ENCODE measurements around the gene SMCHD1.

Gene SMCHD1

DNA sequence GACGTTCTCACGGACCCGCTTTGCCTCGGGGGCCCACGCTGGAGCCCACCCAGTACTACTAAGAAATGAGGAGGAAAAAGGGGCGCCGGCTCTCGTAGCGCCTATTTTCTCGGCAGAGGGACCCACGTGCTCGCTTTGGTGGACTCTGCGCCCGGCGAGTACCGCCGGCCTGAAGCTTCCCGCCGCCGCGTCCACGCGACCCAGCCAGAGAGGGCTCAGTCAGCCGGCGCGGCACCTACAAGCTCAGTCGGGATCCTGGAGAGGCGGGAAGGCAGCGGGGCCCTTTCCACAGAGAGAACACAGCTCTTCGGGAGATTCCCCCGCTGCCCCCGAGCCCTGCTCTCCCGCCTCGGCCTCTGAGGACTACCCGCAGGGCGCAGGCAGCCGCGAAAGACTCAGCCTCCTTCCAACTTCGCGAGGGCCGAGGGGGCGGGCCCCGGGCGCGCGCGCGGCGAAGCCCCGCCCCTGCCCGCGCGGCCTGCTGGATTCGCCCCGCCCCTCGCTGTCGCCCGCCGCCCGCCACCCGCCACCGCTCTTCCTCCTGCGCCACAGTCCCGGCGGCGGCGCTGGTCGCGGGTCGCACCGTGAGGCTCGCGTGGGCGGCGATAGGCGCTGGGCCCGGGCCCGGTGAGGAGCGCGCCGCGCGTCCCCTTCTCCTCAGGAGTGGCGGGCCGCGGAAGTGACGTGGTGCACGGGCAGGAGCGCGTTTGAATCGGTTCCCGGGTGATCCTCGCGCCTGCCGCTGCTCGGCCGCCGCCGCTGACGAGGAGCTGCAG is at the start of gene SMCHD1:
SMCHD1 (plus strand) TSS at position 549 of the 776 bp plus-strand sequence. CDS start 350 bp downstream, outside the sequence.
- peak; percentile 72 for DNase-seq

DNA sequence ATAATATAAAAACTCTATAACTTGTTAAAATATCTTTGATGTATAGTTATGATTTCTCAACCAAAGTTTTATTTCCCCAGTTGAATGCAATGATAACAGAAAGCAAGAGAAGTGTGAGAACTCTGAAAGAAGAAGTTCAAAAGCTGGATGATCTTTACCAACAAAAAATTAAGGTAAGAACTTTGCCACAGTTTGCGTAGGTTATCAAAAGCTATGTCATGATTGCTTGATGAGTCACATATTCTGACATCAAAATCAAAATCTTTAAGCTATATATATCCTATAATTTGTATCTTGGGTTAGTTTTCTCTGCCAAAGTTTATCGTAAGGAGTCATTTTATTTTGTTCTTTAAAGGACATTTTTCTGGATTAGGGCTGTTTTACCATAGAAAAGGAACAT is 49.2 kb upstream of the SMCHD1 start:
- DNase-seq = no peak

DNA sequence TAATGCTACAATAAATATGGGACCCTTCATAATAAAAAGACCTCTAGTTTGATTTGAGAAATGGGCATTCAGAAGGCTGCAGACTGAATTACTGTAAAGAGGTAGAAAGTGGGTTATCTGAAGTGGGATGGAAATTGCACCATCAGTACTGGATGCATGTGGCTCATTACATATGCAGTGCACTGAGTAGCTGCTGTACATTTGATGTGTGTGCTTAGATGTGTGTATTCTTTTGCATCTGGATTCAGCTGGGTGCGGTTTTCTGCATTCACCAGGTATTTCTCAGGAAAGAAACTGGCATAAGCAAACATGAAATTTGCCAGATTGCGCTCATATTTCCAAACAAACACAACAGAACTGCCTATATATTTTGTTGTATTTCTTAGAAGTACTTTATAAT is 45.9 kb upstream of the SMCHD1 start:
- DNase-seq = no peak

DNA sequence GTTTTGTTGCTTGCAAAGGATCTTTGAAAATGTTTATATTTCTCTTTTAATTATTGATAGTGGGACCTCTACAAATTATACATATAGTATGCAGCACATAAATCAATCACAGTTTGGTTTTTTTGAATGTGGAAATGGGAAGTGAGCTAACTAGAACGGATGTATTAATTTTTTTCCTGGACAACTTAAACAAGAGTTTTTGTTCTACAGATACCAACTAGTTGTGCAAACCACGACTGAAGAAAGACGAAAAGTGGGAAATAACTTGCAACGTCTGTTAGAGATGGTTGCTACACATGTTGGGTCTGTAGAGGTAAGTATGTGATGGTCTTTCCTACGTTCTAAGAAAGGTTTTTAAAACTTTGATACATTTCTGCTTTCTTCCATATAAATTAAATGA is 45.0 kb upstream of the SMCHD1 start:
- no peak for DNase-seq

DNA sequence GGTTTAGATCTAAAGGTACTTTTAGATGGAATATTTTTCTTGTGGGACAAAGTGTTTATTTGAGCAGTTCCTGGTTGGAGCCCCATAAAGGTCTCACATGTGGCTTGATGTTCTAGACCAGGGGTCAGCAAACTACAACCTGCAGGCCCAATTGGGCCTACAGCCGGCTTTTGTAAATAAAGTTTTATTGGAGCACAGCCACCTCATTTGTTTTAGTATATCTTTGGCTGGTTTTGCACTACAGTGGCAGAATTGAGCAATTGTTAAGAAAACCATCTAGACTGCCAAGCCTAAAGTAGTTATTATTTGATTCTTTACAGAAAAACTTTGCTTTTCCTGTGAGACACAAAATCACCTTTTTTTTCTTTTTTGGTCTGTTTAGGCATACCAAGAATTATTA is 42.5 kb upstream of the SMCHD1 start:
- no peak for DNase-seq

DNA sequence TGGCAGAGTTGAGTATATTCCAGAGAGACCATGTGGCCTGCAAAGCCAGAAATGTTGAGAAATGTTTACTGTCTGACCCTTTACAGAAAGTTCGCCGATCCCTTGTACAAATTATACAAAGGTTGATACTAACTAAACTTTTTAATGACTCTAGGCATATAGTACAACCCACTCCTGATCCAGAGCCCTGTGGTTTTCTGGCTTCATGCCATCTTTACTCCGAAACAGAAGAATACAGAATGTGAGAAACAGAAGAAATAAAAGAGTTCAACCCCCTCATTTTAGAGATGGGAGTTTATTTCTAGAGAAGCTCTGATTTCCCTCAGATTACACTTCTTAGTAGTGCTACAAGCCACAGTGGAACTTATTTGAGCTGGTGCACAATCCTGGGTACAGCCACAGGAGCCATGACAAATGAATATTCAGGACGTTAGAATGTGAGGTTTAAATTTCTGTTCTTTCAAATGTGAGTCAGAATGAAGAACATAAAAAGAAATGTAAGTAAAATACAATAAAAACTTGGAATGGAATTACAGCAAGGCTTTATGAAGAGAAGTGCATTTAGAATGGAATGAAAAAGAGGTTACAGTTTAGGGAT is 38.0 kb upstream of the SMCHD1 start:
- DNase-seq = no peak

DNA sequence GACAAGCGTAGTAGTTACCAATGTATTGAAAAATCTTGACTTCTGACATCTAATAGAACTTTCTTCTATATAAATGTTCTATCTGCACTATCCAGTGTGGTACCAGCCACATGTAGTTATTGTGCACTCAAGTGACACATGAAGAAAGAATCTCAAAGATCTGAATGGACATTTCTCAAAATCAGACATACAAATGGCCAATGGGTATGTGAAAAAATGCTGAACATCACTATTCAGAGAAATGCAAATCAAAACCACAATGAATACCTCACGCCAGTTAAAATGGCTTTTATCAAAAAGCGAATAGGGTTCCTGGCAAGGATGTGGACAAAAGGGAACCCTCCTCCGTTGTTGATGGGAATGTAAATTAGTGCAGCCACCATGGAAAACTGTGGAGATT is 37.5 kb upstream of the SMCHD1 start:
- no peak for DNase-seq

DNA sequence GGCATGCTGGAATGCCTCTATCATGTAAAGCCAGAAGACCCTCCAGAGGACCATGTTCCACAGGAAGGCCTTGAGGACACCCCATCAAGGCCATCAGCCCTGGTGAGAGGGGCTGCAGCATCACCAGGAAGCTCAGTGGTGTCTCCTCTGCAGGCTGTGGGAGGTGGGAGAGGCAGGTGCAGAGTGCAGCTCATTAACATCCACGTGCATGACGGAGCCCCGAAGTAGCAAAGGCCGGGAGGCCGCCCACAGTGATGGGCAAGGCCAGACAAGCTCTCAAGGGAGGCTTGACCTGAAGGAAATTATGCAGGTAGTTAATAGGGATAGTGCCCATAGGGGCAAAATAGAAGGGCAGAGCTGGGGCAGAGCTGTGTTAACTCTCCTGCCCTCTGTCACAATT is 30.3 kb upstream of the SMCHD1 start:
- DNase-seq = no peak

DNA sequence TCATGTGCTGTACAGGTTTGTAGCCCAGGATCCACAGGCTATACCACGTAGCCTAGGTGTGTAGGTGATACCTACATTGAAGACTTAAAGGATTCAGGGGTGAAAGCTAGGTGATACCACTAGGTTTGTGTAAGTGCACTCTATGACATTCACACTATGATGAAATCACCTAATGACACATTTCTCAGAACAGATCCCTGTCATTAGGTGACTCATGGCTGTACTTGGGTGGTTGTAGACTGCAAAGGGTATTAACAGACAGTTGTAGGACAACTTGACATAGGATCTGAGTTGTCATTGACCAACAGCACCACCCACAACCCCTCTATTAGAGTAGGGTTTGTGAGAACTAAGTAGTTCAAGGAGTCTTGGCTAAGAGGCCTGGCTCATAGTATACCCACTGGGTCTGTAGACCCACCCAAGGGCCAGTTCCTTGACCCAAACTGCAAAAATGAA is 27.7 kb upstream of the SMCHD1 start:
- DNase-seq = no peak

DNA sequence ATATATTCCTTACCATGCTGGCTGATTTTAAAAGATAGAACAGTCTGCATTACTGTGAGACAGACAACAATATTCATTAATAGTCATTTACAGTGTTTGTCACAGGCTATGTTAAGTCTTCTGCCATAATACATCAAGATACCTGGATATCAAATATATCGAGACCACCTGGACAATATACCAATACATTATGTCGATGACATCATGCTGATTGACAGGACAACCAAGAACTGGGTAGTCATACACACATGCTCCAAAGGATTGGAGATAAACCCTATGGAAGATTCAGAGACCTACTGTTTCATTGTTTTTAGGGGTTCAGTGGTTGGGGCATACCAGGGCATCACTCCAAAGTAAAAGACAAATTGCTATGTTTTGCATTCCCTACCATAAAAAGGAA is 26.5 kb upstream of the SMCHD1 start:
- DNase-seq = no peak

DNA sequence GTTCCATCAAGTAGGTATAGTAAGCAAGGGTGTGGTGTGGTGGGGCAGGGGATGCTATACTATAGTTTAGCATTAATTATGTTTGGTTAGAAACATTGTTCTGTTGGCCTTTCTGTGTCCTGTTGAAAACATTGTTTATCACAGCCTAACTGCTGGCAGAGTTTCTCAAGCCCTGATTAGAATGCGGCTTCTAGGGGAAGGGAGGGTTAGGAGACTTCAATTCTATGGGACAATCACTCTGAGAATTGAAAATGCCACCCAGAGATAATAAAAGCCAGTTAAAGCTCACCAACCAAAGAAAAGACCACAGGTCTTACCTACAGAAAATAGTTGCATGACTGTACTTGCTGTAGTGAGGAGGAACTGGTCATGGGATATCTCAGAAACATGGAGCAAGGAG is 19.9 kb upstream of the SMCHD1 start:
- DNase-seq = no peak

DNA sequence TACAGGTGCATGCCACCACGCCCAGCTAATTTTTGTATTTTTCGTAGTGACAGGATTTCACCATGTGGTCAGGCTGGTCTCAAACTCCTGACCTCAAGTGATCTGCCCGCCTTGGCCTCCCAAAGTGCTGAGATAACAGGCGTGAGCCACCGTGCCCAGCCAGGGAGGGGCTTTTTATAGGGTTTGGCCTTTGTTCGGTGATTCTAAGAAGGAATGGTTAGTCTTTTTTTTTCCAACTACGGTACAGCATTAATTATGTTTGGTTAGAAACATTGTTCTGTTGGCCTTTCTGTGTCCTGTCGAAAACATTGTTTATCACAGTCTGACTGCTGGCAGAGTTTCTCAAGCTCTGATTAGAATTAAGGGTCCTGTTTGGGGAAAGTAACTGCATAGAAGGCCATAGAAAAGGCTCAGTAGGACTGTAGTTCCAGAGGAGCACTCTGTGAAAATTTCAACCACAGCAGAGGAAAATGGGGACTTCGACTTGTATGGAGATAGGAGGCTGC is 19.3 kb upstream of the SMCHD1 start:
- no peak for DNase-seq

DNA sequence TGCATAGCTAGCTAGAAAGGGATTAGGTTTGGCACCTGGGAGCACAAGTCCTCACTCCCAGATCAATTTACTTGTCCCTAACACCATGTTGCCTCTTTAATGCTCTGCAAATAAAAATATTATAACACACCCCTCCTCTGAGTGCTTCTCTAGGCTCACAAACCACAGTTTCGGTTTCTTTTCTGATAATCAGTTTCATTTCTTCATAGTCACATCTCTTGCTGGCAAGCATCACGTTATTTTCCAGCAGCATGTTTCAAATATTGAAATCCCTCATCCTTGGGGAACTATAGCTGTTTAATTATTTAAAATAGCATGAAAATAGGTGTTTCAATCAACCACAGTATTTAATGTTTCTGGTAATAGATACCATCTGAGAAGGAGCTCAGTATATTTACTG is 13.9 kb upstream of the SMCHD1 start:
- DNase-seq = peak; percentile 3

DNA sequence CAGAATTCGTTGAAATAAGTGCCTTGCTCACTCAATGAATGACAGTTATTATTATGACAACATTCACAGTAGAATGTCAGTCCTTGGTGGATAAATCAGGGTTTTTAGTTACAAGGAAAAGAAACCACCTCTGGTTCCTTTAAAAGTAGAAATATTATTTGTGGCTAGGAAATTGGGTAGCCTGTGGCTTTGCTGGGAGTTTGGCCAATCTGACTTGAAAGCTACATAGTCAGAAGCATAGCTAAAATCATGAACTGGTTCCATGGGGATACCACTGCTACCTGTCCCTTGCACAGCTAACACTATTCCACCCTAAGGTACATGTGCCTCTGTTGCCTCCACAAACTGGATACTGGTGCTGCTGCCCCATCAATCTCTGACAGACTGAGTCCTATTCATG is 12.8 kb upstream of the SMCHD1 start:
- no peak for DNase-seq

DNA sequence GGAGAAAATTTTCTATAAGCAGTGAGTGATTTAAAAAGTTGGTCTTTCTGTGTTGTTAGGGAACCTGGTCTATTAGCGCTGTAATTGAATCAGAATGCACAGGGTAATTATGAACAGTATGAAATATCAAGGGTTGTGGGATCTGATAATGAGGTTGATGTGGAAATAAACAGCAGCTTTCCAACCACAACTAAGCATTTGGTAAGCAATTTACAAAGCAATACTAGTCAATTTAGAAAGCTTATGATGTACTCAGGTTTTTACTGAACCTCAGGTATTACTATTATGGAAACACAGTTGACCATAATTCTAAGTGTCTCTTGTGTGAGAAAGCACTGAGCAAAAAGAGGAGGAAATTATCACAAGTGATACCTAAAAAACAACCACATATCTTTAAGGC is 11.0 kb upstream of the SMCHD1 start:
- DNase-seq = no peak

DNA sequence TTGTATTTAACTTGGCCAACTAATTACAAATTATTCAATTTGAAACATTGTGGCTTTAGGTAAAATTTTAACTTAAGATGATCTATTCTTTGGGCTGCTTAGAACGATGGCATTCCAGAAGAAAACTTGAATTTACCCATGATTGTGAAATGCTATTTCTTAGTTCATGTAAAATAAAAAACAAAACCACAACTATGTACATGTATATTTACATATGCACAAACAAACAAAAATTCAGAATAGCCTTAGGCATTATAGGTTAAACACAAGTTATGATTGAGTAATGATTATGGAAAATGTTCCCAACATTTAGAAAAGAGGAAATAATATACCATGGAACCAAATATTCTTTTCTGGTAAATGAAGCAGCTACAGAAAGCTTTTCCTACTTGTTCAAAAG is 3.5 kb upstream of the SMCHD1 start:
- DNase-seq = no peak

DNA sequence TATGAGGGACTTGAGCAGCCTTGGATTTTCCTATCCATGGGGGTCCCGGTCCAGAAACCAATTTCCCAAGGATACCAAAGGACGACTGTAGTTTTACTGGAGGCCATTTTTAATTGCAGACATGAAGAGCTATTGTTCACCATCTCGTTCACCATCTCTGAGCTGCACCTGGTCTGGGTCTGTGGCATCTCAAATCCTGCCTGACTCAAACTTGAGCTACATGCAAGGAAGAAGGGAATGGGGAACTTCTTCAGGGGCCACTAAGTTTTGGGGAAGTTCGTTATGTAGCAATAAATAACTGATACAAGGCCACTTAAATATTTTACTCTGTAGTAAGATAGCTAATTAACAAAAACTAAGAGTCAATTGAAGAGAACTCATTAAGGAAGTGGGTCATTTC is 2.1 kb upstream of the SMCHD1 start:
- DNase-seq = no peak

DNA sequence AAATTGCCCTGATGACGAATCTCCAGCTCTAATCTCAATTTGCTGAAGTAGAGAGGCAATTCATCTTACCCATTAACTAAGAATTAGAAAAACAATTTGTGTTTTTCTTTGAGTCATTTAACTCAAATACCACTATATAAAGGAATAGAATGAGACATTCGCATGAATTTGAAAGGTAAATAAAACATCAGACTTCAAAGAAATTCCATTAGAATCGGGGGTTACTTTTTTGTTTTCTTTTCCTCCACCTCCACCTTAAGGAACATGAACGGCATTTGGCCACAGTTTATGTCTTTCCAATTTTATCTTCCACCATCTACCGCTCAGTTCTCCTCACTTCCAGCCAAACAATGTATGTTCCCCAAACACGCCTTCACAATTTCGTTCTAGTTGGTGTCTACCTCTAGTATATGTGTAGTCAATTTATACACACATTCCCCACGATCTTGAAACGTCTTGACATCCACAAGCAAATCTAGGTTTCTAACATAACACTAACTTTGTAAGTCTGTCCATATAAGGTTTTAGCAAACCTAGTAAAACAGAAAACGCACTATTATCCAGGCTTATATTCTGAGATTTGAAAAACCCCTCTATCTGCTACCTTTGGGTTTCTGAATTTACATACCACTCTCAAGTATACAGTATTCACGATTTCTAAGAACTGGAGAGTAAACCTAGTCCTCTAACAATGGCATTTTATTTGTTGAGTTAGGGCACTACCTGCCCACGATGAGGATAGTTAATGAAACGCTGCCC is 1.2 kb upstream of the SMCHD1 start:
- DNase-seq = no peak

DNA sequence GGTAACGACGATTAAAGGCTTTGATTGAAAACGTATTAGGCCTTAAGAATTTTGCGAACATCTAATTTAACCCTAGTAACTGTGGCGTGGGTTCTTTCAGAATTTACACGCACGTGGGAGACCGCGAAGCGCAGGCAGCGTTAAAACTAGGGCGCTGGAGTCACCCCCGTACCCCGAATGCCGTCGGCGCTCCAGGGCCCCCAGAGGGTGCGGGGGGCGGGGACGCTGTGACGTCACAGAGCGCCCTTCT is 673 bp upstream of the SMCHD1 start:
- peak; percentile 3 for DNase-seq

DNA sequence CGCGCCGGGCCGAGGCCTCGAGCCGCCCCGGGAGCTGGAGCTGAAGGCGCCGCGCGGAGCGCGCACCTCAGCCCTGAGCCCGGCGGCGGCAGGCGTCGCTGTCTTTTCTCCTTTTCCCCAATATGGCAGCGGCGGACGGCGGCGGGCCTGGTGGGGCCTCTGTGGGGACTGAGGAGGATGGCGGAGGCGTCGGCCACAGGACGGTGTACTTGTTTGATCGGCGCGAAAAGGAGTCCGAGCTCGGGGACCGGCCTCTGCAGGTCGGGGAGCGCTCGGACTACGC is 369 bp downstream of the SMCHD1 start:
- DNase-seq = peak; percentile 51

DNA sequence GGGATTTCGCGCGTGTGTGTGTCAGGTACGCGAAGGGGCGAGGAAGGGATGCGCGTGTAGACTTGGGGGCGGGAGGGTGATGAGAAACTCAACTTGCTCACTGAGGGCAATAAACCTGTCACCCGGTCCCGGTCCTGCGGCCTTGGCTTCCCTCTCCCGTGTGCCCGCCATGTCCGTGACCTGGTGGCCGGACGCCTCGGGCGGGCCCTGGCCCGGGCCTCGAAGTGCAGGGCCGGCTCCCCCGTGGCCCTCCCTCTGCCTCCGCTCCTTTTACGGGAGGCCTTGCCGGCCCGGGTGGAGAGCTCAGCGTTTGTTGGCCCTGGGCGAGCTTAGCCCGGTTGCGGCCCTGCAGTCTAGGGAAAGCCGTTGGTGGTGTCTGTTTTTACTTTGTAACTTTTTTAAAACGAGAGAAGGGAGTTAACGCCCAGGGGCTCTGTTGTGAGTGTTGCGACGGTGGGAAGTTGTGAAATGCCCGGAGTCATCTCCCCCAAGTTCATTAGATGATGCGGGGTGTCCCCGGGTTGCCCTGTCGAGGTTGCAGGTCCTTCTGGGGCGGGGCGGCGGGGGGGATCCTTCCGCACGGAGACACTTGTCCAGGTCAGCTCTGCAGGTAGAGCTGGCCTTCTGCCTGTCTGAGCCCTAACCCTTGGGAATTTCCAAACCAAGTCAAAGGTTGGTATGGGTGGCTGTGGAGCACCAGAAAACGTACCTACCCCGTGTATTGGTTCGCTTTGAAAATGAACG is 883 bp downstream of the SMCHD1 start:
- peak; percentile 11 for DNase-seq

DNA sequence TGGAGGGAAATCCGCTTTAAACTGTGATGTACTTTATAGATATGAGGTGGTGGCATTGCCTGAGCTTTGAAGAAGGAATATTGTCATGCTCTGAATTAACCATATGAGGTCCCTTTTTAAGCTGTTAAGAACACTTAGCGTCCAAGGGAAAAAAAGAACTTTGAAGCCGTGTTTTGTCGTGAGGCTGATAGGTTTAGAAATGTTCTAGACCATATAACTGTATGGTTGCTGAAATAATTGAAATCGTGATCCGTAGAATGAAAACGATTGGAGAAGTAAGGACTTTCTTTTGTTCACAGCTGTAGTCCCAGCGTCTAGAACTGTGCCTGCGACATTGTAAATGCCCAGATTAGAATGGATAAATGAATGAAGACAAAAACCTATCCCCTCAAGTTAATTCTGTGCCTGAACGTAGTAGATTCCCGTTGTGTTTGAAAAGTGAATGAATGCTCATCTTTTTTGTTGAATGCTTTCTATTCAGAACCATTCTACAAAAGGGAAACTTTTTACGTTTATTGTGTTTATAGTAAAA is 1.5 kb downstream of the SMCHD1 start:
- DNase-seq = no peak

DNA sequence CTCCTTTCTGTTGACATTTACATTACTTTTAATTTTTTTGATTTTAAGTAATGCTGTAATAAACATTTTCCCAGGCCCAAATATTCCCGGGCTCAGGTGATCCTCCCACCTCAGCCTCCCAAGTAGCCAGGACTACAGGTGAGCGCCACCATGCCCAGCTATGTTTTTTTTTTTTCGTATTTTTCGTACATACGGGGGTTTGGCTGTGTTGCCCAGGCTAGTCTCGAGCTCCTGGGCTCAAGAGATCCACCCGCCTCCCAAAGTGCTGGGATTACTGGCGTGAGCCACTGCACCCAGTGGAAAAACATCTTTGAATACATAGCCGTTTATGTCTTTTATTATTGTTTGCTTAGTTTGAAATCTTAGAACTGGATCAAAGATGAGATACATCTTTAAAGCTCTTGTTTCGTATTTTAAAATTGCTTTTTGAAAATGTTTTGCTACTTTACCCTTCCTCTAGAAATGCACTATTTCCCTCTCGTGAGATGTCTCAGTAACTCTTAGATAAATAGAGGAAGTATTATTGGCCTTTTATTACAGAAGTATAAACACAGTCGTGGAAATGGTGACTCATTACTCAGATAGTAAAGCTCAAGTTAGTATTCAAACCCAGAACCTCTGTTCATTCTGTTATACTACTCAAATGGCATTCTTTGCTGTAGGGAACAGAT is 2.4 kb downstream of the SMCHD1 start:
- DNase-seq = no peak
